Sigmoid colon (tissue), 4 donors: Measurements from ENCODE around the gene CKB.

Experiments used
- CTCF ChIP-seq, 4 experiments: fragments of 450-650 bp in 3 of 4; fragments of 200-600 bp in 1 of 4; IDR thresholded peaks; one replicate each; pipeline ENCODE4 v1.5.1; 2016 to 2019; ENCODE audit warnings: antibody characterized with exemption in 4 of 4, mild to moderate bottlenecking in 3 of 4, moderate library complexity in 2 of 4
- EP300 ChIP-seq, 4 donors: sonication (generic); formaldehyde crosslinking; IDR thresholded peaks; one replicate each; pipeline ENCODE4 v1.6.1; 2017; ENCODE audit warnings: antibody characterized with exemption in 4 of 4
- POLR2A ChIP-seq, 2 donors: fragments of 450-650 bp; IDR thresholded peaks; one replicate each; pipeline ENCODE4 v1.6.1; 2016; ENCODE audit warnings: antibody characterized with exemption in 2 of 2, mild to moderate bottlenecking in 2 of 2, moderate library complexity in 2 of 2
- POLR2AphosphoS5 ChIP-seq, 4 donors: sonication (generic); formaldehyde crosslinking; IDR thresholded peaks; one replicate each; pipeline ENCODE4 v1.6.1; 2017; ENCODE audit warnings: antibody characterized with exemption in 4 of 4

GRCh38 chr14:103514596-103515421, 7.8 kb downstream of the CKB start:
- TF ChIP-seq CTCF (IDR thresholded peaks at IDR 0.05) (no peak), POLR2A (IDR thresholded peaks at IDR 0.05) (no peak), POLR2AphosphoS5 (IDR thresholded peaks at IDR 0.05) (no peak), EP300 (IDR thresholded peaks at IDR 0.05) (no peak)
